NCI-H1105 (cell line): ENCODE measurements around the gene ADAM11.

Experiments
- DNase-seq: peaks from one replicate; lab custom pipeline; 2025; lab: John Stamatoyannopoulos, UW

Gene ADAM11

GRCh38 chr17:44830359-44831288 lies 71.8 kb downstream of the ADAM11 start:
- no peak for DNase-seq

- DNase-seq = no peak
Observed at GRCh38 chr17:44831371-44831770, 72.6 kb downstream of the ADAM11 start.
